HG02840 (cell line): ENCODE measurements around the gene KCND2.
"Not testable (repeated sequence)": the region's sequence is repeated elsewhere in the genome, so short reads cannot be mapped to it uniquely, and the experiment has no call there.

Experiments
- ATAC-seq: cut with Tn5 transposase; IDR thresholded peaks from one replicate; pipeline ENCODE4 v1.9.1; 2021; ENCODE audit warnings: mild to moderate bottlenecking, moderate library complexity, moderate number of reproducible peaks; ENCODE audit not compliant: unreplicated experiment, low FRiP score

The KCND2 gene

GRCh38 chr7:120567204-120567603, 294.2 kb downstream of the KCND2 start:
- no peak for ATAC-seq

- ATAC-seq, result not testable (repeated sequence)
Observed at GRCh38 chr7:120578657-120579056, 305.7 kb downstream of the KCND2 start.

- no peak for ATAC-seq
Observed at GRCh38 chr7:120582916-120583315, 309.9 kb downstream of the KCND2 start.

- ATAC-seq, result no peak
Observed at GRCh38 chr7:120583899-120584586, 311.1 kb downstream of the KCND2 start.

- ATAC-seq, result no peak
Observed at GRCh38 chr7:120586571-120586970, 313.6 kb downstream of the KCND2 start.

GRCh38 chr7:120587243-120587642, 314.3 kb downstream of the KCND2 start:
- no peak for ATAC-seq

GRCh38 chr7:120588416-120588815, 315.4 kb downstream of the KCND2 start:
- no peak for ATAC-seq

GRCh38 chr7:120588862-120589261, 315.9 kb downstream of the KCND2 start:
- ATAC-seq, result no peak

GRCh38 chr7:120600607-120601006, 327.6 kb downstream of the KCND2 start:
- no peak for ATAC-seq

- ATAC-seq, result no peak
Observed at GRCh38 chr7:120603366-120603765, 330.4 kb downstream of the KCND2 start.

GRCh38 chr7:120609136-120609753, 336.3 kb downstream of the KCND2 start:
- ATAC-seq, result no peak

- no peak for ATAC-seq
Observed at GRCh38 chr7:120611975-120612374, 339.0 kb downstream of the KCND2 start.

GRCh38 chr7:120615703-120616102, 342.7 kb downstream of the KCND2 start:
- ATAC-seq, result no peak

- ATAC-seq, result no peak
Observed at GRCh38 chr7:120617275-120617674, 344.3 kb downstream of the KCND2 start.

- ATAC-seq, result no peak
Observed at GRCh38 chr7:120628251-120628650, 355.3 kb downstream of the KCND2 start.

GRCh38 chr7:120639884-120640283, 366.9 kb downstream of the KCND2 start:
- ATAC-seq, result no peak

GRCh38 chr7:120645966-120646365, 373.0 kb downstream of the KCND2 start:
- ATAC-seq, result no peak

- no peak for ATAC-seq
Observed at GRCh38 chr7:120654241-120654640, 381.3 kb downstream of the KCND2 start.

GRCh38 chr7:120658516-120658915, 385.5 kb downstream of the KCND2 start:
- no peak for ATAC-seq

GRCh38 chr7:120662291-120662690, 389.3 kb downstream of the KCND2 start:
- ATAC-seq, result no peak

- ATAC-seq, result no peak
Observed at GRCh38 chr7:120665068-120665467, 392.1 kb downstream of the KCND2 start.

- ATAC-seq, result no peak
Observed at GRCh38 chr7:120675076-120675475, 402.1 kb downstream of the KCND2 start.
